K562 (cell line): Measurements from ENCODE around the gene NXF1. TPM values are rescaled to one million over a fixed set of nuclear protein-coding genes. Genes with fewer than 3 reads are reported as not detected.

Experiments used
- ELF2 ChIP-seq: fragments of 250-450 bp; sonication (Bioruptor Pico); IDR thresholded peaks from 2 replicates; pipeline ENCODE4 v1.5.0; 2021; ENCODE audit warnings: mild to moderate bottlenecking
- MBD1 ChIP-seq: fragments of 250-450 bp; sonication (Bioruptor Pico); IDR thresholded peaks from 2 replicates; pipeline ENCODE4 v1.8.0; 2022; ENCODE audit warnings: inconsistent platforms
- MGA ChIP-seq: fragments of 450-650 bp; IDR thresholded peaks from 2 replicates; pipeline ENCODE4 v1.6.1; 2016; ENCODE audit warnings: mild to moderate bottlenecking, moderate library complexity
- MIER1 ChIP-seq: fragments of 450-650 bp; IDR thresholded peaks from 2 replicates; pipeline ENCODE4 v1.6.1; 2016; ENCODE audit warnings: antibody characterized with exemption, mild to moderate bottlenecking, low read depth
- NRF1 ChIP-seq, 2 experiments: fragments of 450-650 bp; IDR thresholded peaks in 1 of 2; conservative IDR thresholded peaks in 1 of 2; 2 replicates each; pipeline ENCODE4 v1.6.1; 2014; ENCODE audit warnings: mild to moderate bottlenecking in 2 of 2
- PHF8 ChIP-seq: fragments of 200-600 bp; sonication (generic); IDR thresholded peaks from 2 replicates; pipeline ENCODE4 v1.6.1; 2012; ENCODE audit warnings: mixed run types, mild to moderate bottlenecking, inconsistent platforms, low read length, moderate library complexity, borderline replicate concordance
- TFAM ChIP-seq: fragments of 250-450 bp; sonication (Bioruptor Pico); conservative IDR thresholded peaks from 2 replicates; pipeline ENCODE4 v1.5.0; 2021; ENCODE audit warnings: mild to moderate bottlenecking, moderate library complexity
- THRAP3 ChIP-seq: fragments of 450-650 bp; IDR thresholded peaks from 2 replicates; pipeline ENCODE4 v1.6.1; 2016; ENCODE audit warnings: mild to moderate bottlenecking, inconsistent platforms, borderline replicate concordance
- ZC3H11A ChIP-seq: IDR thresholded peaks from 2 replicates; pipeline ENCODE4 v1.6.1; 2012; ENCODE audit warnings: low read depth, low read length, improper control_type of control experiment
- ZNF655 ChIP-seq: fragments of 250-450 bp; sonication (Bioruptor Pico); IDR thresholded peaks from 2 replicates; pipeline ENCODE4 v1.5.0; 2021
- ZSCAN29 ChIP-seq: fragments of 450-650 bp; IDR thresholded peaks from 2 replicates; pipeline ENCODE4 v1.6.1; 2017
- ZSCAN32 ChIP-seq: fragments of 450-650 bp; formaldehyde crosslinking; IDR thresholded peaks from 2 replicates; pipeline ENCODE4 v1.4.0; 2020; ENCODE audit warnings: mild to moderate bottlenecking, moderate library complexity
- polyA plus RNA-seq, 8 experiments: library from polyadenylated mRNA; depleted of rRNA in 4 of 8; stranded (reverse) in 5 of 8; unstranded in 3 of 8; fragments of >200 nt; fragmentation: Nextera tagmentation in 2 of 8; fragmentation: Illumina TruSeq in 1 of 8; extraction: Ambion mirVana in 2 of 8; extraction: Trizol in 1 of 8; gene quantifications; 2 replicates each; pipeline versions ENCODE4 v1.2.1 to v1.2.3, GENCODE V29; 2011 to 2014; ENCODE audit warnings: inconsistent platforms in 1 of 8, missing spikeins in 1 of 8
- total RNA-seq, 7 experiments: library from RNA; depleted of rRNA in 6 of 7; stranded (reverse); fragments of >200 nt in 6 of 7; fragmentation: Illumina TruSeq in 2 of 7; extraction: Trizol in 2 of 7; gene quantifications; 2 replicates each; pipeline versions ENCODE4 v1.2.1 to v1.2.3, GENCODE V29; 2011 to 2021; ENCODE audit warnings: low replicate concordance in 1 of 7

Gene NXF1
- total and polyA plus RNA-seq, 9 of the 15 experiments (the other 6 are each of a cell fraction or from before 2014, with no cell fraction given) = 18.1 to 98.3 (median 35.8) TPM

GRCh38 chr11:62842171-62842741, 37.0 kb upstream of the NXF1 start (continued):
- TF ChIP-seq MGA (peak; percentile 69; the same call in 1 of the 2 replicates), ZC3H11A (no peak), ZSCAN29 (0 out of 2 replicates have a peak, but pooled peaks have one; percentile 26), THRAP3 (peak; percentile 89; the same call in 1 of the 2 replicates), ZSCAN32 (CRISPR knock-in tag) (0 out of 2 replicates have a peak, but pooled peaks have one; percentile 16), TFAM (CRISPR knock-in tag) (no peak), MBD1 (CRISPR knock-in tag) (0 out of 2 replicates have a peak, but pooled peaks have one; percentile 43), NRF1 (conservative IDR thresholded peaks at IDR 0.05 in 1 of 2, IDR thresholded peaks at IDR 0.05 in 1 of 2) (0 out of 4 replicates have a peak, but pooled peaks of 1 of the 2 experiments have one; percentile 0), MIER1 (no peak), ZNF655 (CRISPR knock-in tag) (no peak), PHF8 (peak; percentile 27; the same call in 1 of the 2 replicates), ELF2 (no peak)
